NCI-H526 (cell line): ENCODE data around the gene PARP16.
"Not testable (repeated sequence)": the region's sequence is repeated elsewhere in the genome, so short reads cannot be mapped to it uniquely, and the experiment has no call there.

Experiments
- DNase-seq, 2 experiments: peaks; one replicate each; lab custom pipeline; 2025; lab: John Stamatoyannopoulos, UW

PARP16 gene

DNA sequence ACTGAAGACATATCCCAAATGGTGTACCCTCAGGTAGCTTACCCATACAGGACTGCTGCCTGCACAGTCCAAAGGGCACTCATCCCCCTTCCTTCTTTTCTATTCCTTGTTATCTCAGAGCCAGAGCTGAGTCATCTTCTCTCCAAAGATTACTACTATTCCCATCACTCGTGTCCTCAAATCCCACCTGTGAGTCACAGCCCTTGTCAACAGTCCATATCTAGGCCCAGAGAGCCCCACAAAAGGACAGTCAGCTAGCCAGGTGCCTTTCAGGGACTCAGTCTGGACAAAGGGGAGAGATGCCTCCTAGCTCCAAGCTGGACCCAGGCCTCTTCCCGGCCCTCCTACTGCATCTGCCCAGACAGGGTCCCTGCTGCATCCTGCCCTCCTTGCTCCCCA lies 11.0 kb downstream of the PARP16 start:
- no peak for DNase-seq

- DNase-seq = no peak
Measured at GRCh38 chr15:65275104-65275727, 11.5 kb downstream of the PARP16 start.

GRCh38 chr15:65270811-65271545 lies 15.7 kb downstream of the PARP16 start:
- DNase-seq = peak; percentile 37 to 64

DNA sequence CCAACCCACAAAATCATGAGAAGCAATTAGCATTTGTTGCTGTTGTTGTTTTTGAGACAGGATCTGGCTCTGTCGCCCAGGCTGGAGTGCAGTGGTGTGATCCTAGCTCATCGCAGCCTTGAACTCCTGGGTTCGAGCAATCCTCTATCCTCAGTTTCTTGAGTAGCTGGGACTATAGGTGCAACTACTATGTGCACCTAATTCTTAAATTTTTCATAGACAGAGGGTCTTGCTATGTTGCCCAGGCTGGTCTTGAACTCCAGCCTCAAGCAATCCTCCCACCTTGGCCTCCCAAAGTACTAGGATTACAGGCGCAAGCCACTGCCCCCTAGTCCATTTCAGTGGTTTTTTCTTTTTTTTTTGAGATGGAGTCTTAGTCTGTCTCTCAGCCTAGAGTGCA lies 18.3 kb downstream of the PARP16 start:
- no peak for DNase-seq

DNA sequence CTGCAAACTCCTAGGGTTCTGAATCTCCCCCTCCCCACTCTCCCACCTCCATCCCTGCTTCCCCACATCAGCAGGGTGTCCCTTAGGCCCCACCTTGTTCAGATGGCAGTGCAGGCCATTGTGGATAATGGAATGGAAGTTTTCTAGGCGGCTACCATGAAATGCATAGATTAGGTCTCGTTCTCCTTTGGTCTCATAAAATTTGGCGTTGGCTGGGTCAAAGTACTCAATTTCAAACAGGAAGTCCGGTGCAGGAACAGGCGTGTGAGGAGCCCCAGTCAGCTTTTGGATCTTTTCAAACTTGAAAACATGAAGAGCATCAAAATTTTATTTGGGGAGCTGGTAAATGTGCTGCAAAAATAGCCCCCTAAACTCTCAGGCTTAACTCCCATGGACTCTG lies 20.2 kb downstream of the PARP16 start:
- no peak for DNase-seq

DNA sequence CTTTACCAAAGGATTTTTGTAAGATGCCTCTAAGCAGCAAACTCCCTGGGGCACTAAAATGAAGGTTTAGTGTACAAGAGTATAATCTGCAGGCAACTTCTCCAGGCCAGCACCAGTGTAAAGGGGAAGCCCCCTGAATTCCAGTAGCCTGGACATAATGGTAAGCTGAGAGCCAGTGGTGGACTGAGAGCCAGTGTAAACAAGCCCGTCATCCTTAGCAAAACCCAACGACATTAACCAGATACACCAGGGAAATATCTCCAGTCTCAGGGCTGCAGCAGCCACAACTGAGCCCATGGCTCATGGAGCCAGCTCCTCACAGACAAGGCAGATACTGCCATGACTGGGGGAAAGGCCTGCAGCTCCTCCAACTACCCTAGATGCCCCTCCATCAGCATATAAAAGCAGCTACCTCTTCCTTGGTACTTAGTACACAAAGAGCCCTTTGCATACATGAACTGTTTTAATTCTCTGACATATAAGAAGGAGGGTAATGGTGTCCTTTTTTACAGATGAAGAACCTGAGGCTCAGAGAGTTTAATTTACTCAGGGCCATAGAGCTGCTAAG lies 21.7 kb downstream of the PARP16 start:
- DNase-seq = no peak

- DNase-seq = no peak
Measured at GRCh38 chr15:65263313-65263712, 23.4 kb downstream of the PARP16 start.

DNA sequence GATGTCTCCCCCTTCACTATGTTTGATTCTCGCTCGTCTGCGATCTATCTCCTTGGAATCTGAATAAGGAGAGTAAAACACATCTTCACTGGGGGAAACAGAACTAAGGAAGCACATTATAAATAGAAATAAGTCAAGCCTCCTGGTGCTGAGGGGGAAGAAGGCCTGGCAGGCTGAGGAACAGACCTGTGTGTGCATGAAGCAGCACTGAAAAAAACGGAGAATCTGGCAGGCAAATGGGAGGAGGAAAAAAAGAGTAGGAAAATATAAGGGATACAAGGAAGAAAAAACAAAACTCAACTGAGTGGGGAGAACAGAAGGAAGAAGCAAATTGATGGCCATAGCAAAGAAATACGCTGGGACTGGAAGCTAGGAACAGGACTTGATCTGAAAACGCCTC lies 25.7 kb downstream of the PARP16 start:
- DNase-seq = no peak

DNA sequence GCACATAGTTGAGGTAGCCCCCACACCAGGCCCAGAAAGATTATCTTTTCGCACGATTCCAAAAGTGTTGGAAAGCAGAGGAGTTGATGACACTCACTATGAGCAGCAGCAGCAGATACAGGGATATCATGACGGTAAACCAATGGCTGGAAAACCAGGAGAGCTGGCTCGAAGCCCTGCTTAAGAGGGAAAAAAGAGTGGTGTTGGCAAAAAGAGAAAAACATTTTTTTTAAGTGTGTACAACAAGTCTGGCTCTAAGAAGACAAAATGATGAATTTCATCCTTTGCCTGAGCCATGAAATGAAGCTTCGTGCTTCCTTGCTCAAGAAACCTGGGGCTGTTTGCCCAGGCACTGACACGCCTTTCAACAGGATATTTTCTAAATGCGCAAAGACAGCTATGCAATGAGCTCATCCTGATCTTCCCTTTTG lies 27.3 kb downstream of the PARP16 start:
- no peak for DNase-seq

GRCh38 chr15:65258375-65259262 lies 28.1 kb downstream of the PARP16 start:
- DNase-seq = no peak

GRCh38 chr15:65255486-65256140 lies 31.1 kb downstream of the PARP16 start:
- no peak for DNase-seq

DNA sequence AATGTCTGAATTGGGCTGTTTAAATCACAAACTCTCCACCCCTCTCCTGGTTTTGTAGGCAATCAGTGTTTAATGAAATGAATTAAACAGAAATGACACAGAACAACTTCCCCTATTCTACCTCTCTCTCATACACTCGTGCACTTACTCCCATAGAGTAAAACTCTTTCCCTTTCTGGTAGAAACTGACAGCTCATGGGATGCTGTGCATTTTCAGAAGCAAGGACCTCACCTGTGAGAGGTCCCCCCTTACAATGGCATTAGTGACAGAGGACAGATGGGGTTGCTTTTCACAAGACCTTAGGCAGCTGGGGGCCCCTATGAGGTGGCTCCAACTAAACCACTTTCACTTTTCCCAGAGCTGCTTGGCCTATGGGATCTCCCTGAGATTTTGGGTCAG lies 31.9 kb downstream of the PARP16 start:
- DNase-seq = no peak

DNA sequence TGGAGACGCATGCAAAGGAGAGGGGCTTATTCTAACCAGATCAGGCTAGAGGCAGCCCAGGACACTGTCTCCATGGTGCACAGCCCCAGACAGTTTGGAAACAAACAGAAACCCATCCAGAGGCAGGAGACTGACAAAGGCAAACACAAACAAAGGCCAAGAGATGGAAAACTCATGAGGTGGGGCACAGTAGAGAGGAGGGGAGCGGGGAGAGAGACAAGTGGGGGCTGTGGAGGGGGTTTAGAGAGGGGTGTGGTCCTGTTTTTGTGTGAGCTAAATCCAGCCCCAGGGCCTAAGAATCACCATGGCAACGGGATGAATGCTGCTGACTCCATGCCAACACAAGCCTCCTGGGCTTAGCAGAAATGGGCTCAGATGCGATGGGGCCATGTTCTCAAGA lies 32.3 kb downstream of the PARP16 start:
- DNase-seq = no peak

DNA sequence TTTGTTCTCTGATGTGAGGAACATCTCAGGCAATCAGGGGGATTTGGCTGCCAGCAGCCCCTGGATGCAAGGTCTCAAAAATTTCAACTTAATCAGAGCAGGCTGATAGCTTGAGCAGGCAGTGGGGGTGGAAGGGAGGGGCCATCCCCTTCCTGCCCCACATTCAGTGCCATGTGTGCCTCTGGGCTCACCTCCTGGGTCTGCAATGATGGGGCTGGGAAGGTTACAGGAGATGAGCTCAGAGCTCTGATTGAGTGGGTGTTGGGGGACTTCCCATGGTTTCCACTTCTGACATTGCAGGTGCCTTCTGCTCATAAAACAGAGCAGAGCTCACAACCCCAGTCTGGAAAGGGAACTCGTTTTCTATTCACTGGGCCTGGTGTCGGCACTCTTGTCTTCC lies 37.0 kb downstream of the PARP16 start:
- no peak for DNase-seq

GRCh38 chr15:65248511-65249255 lies 38.0 kb downstream of the PARP16 start:
- no peak for DNase-seq

- no peak for DNase-seq
Measured at GRCh38 chr15:65246939-65247338, 39.7 kb downstream of the PARP16 start.

- DNase-seq = no peak
Measured at GRCh38 chr15:65246026-65246714, 40.5 kb downstream of the PARP16 start.

DNA sequence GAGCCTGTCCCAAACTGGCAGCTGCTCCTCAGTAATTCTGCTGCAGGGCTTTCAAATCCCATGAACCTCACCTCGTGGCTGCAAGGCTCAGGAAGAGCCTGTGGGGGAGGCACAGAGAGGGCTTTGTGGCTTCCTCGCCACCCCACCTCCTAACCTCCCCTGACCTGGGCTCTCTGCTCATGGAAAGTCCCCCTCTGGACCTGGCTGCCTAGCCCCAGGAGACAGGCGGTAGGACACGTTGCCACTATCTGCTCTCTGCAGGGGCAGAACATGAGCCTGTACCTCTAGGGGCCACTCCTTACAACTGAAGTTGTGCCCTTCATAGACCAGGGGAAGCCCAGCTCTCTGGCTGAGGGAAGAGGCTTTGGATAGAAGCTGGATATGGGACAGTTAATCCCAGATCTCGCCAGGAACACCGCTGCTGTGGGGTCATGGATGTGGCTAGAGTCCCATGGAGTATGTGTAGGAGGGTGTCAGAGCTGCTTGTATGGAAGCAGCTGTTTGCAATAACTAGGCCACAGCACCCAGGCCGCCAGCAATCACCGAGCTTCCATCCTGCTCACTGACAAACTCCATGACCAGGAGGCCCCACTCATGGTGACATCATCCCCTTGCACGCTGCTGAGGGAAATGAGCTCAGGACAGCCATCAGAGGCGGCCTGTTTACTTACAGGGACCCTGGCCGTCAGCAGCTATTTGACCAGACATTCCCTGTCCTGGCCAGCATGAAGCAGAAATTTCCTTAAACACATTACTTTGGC lies 41.4 kb downstream of the PARP16 start:
- no peak for DNase-seq

GRCh38 chr15:65244638-65245037 lies 42.0 kb downstream of the PARP16 start:
- no peak for DNase-seq

- DNase-seq = not testable (repeated sequence)
Measured at GRCh38 chr15:65236443-65236842, 50.2 kb downstream of the PARP16 start.
